H1 (cell line): Measurements from ENCODE around the gene PPFIA4. TPM values are rescaled to one million over a fixed set of nuclear protein-coding genes. Genes with fewer than 3 reads are reported as not detected.

Source experiments
- CTCF ChIA-PET: fragments of 300-600 bp; sonication (Branson Sonifier 250); formaldehyde crosslinking; loops from one replicate; lab custom pipeline; 2021; ENCODE audit not compliant: partially characterized antibody; lab: Charles Lee
- POLR2A ChIA-PET: fragments of 300-600 bp; sonication (Branson Sonifier 250); formaldehyde crosslinking; loops from one replicate; lab custom pipeline; 2021; ENCODE audit warnings: inconsistent platforms; ENCODE audit not compliant: partially characterized antibody; lab: Charles Lee
- DNase-seq, 2 experiments: peaks; one replicate each; pipeline versions ENCODE4 v3.0.0 to v3.0.0-alpha.2; 2010 to 2022; ENCODE audit warnings: low spot score in 2 of 2, low read depth in 1 of 2, mixed read lengths in 1 of 2
- FAIRE-seq: peaks from 2 replicates; lab custom pipeline; 2011; peaks lifted over from hg19 to GRCh38; lab: Jason Lieb, UNC
- H2AFZ ChIP-seq: 2 replicates; pipeline ENCODE4 v1.8.1; 2012; ENCODE audit warnings: low read length, inconsistent platforms
- H2AK5ac ChIP-seq: 2 replicates; pipeline ENCODE4 v1.6.1; 2013; ENCODE audit warnings: low read depth, low read length
- H2BK120ac ChIP-seq: replicated peaks from 2 replicates; pipeline ENCODE3; 2013; ENCODE audit warnings: low read depth, low read length, inconsistent platforms
- H2BK12ac ChIP-seq: 2 replicates; pipeline ENCODE4 v1.6.1; 2013; ENCODE audit warnings: low read depth, low read length
- H2BK15ac ChIP-seq: 2 replicates; pipeline ENCODE4 v1.6.1; 2013; ENCODE audit warnings: low read length
- H2BK20ac ChIP-seq: 2 replicates; pipeline ENCODE4 v1.6.1; 2013; ENCODE audit warnings: low read length
- H2BK5ac ChIP-seq: 2 replicates; pipeline ENCODE4 v1.6.1; 2013; ENCODE audit warnings: low read depth, low read length
- H3K14ac ChIP-seq: 2 replicates; pipeline ENCODE4 v1.6.1; 2013; ENCODE audit warnings: inconsistent platforms; ENCODE audit not compliant: insufficient read length
- H3K18ac ChIP-seq: 2 replicates; pipeline ENCODE4 v1.6.1; 2013; ENCODE audit warnings: low read length; ENCODE audit errors: extremely low read depth
- H3K23ac ChIP-seq: 2 replicates; pipeline ENCODE4 v1.6.1; 2013; ENCODE audit warnings: inconsistent platforms; ENCODE audit not compliant: insufficient read length
- H3K23me2 ChIP-seq: 2 replicates; pipeline ENCODE4 v1.6.1; 2013; ENCODE audit warnings: low read depth, low read length
- H3K27ac ChIP-seq: 2 replicates; pipeline ENCODE4 v1.6.1; 2011; ENCODE audit warnings: low read depth, low read length, inconsistent platforms
- H3K27me3 ChIP-seq, 4 experiments: replicated peaks in 1 of 4; 1 replicate in 1 of 4; 2 replicates in 3 of 4; pipeline versions ENCODE4 v1.6.1 to v1.8.1; 2011 to 2013; ENCODE audit warnings: low read length in 3 of 4, mild to moderate bottlenecking in 3 of 4, inconsistent platforms in 2 of 4, mixed read lengths in 2 of 4, moderate library complexity in 1 of 4; ENCODE audit not compliant: control insufficient read depth in 3 of 4, insufficient read depth in 3 of 4; ENCODE audit errors: extremely low read depth in 1 of 4
- H3K36me3 ChIP-seq, 4 experiments: 2 replicates each; pipeline versions ENCODE4 v1.6.1 to v1.8.1; 2011 to 2013; ENCODE audit warnings: mild to moderate bottlenecking in 4 of 4, low read length in 3 of 4, moderate library complexity in 2 of 4, control low read depth in 1 of 4, inconsistent platforms in 1 of 4; ENCODE audit not compliant: insufficient read depth in 4 of 4, control insufficient read depth in 2 of 4
- H3K4ac ChIP-seq: replicated peaks from 2 replicates; pipeline ENCODE3; 2013; ENCODE audit warnings: low read length, low read depth, mixed read lengths, inconsistent platforms; ENCODE audit not compliant: insufficient read length
- H3K4me1 ChIP-seq, 4 experiments: replicated peaks in 1 of 4; 1 replicate in 1 of 4; 2 replicates in 3 of 4; pipeline versions ENCODE4 v1.6.1 to v1.8.1; 2011 to 2013; ENCODE audit warnings: low read length in 3 of 4, inconsistent platforms in 2 of 4, mixed read lengths in 1 of 4; ENCODE audit not compliant: insufficient read depth in 4 of 4, control insufficient read depth in 3 of 4
- H3K4me2 ChIP-seq, 2 experiments: 2 replicates each; pipeline versions ENCODE4 v1.6.1 to v1.8.1; 2011 to 2013; ENCODE audit warnings: low read depth in 2 of 2, low read length in 2 of 2, control low read depth in 1 of 2, inconsistent platforms in 1 of 2, mild to moderate bottlenecking in 1 of 2; ENCODE audit not compliant: insufficient read depth in 1 of 2
- H3K4me3 ChIP-seq, 4 experiments: fragments of 200-600, 300-600 bp in 1 of 4; sonication (generic), shearing (Covaris generic), sonication (Bioruptor Twin) in 1 of 4; 2 replicates each; pipeline versions ENCODE4 v1.5.1 to v1.8.1; 2011 to 2016; ENCODE audit warnings: low read length in 4 of 4, low read depth in 3 of 4, control low read depth in 2 of 4, inconsistent platforms in 2 of 4, mild to moderate bottlenecking in 2 of 4, mixed read lengths in 1 of 4, moderate library complexity in 1 of 4; ENCODE audit not compliant: insufficient read depth in 2 of 4; ENCODE audit errors: extremely low read depth in 1 of 4
- H3K56ac ChIP-seq: replicated peaks from 2 replicates; pipeline ENCODE3; 2013; ENCODE audit warnings: low read depth, mild to moderate bottlenecking, mixed read lengths, low read length, inconsistent platforms; ENCODE audit not compliant: insufficient read length
- H3K79me1 ChIP-seq: 2 replicates; pipeline ENCODE4 v1.6.1; 2013; ENCODE audit warnings: low read depth, low read length, control low read depth
- H3K79me2 ChIP-seq, 2 experiments: 2 replicates each; pipeline versions ENCODE4 v1.6.1 to v1.8.1; 2012 to 2013; ENCODE audit warnings: low read length in 2 of 2, mild to moderate bottlenecking in 2 of 2, inconsistent platforms in 1 of 2; ENCODE audit not compliant: insufficient read depth in 2 of 2, control insufficient read depth in 1 of 2
- H3K9ac ChIP-seq, 4 experiments: replicated peaks in 1 of 4; 1 replicate in 1 of 4; 2 replicates in 3 of 4; pipeline versions ENCODE4 v1.6.1 to v1.8.1; 2011 to 2013; ENCODE audit warnings: low read depth in 3 of 4, low read length in 3 of 4, control low read depth in 2 of 4, mild to moderate bottlenecking in 2 of 4, moderate library complexity in 2 of 4, inconsistent platforms in 1 of 4; ENCODE audit errors: extremely low read depth in 1 of 4
- H3K9me3 ChIP-seq, 2 experiments: 2 replicates each; pipeline versions ENCODE4 v1.6.1 to v1.8.1; 2012 to 2013; ENCODE audit warnings: mild to moderate bottlenecking in 2 of 2, moderate library complexity in 2 of 2, control low read depth in 1 of 2, inconsistent platforms in 1 of 2, low read depth in 1 of 2, low read length in 1 of 2, mixed read lengths in 1 of 2; ENCODE audit not compliant: insufficient read depth in 2 of 2
- H4K20me1 ChIP-seq, 2 experiments: replicated peaks in 1 of 2; 2 replicates each; pipeline versions ENCODE3 to v1.8.1; 2011 to 2013; ENCODE audit warnings: inconsistent platforms in 2 of 2, low read length in 2 of 2, mild to moderate bottlenecking in 1 of 2; ENCODE audit not compliant: insufficient read depth in 2 of 2, control insufficient read depth in 1 of 2
- H4K5ac ChIP-seq: 2 replicates; pipeline ENCODE4 v1.6.1; 2013; ENCODE audit warnings: low read length, low read depth, mixed read lengths, inconsistent platforms; ENCODE audit not compliant: insufficient read length
- H4K8ac ChIP-seq: 2 replicates; pipeline ENCODE4 v1.8.0; 2013; ENCODE audit warnings: mild to moderate bottlenecking, moderate library complexity, low read length, inconsistent platforms; ENCODE audit not compliant: insufficient read depth; ENCODE audit errors: extremely low read depth
- H4K91ac ChIP-seq: replicated peaks from 2 replicates; pipeline ENCODE3; 2013; ENCODE audit warnings: low read length, mixed read lengths, inconsistent platforms; ENCODE audit not compliant: insufficient read length
- BCL11A ChIP-seq, 2 experiments: IDR thresholded peaks; one replicate each; pipeline ENCODE4 v1.6.1; 2011; ENCODE audit warnings: low read depth in 2 of 2, low read length in 2 of 2, mild to moderate bottlenecking in 2 of 2
- CBX8 ChIP-seq: fragments of 300-800, 300-1000 bp; sonication (generic); IDR thresholded peaks from 2 replicates; pipeline ENCODE4 v1.7.1; 2016; ENCODE audit warnings: low read depth, low read length, borderline replicate concordance
- CTCF ChIP-seq, 3 experiments: IDR thresholded peaks; 1 replicate in 2 of 3; 2 replicates in 1 of 3; pipeline versions ENCODE4 v1.5.1 to v1.6.1; 2011; ENCODE audit warnings: low read length in 3 of 3, mild to moderate bottlenecking in 3 of 3, inconsistent platforms in 2 of 3, low read depth in 1 of 3, moderate library complexity in 1 of 3; ENCODE audit not compliant: insufficient read depth in 1 of 3; ENCODE audit errors: control extremely low read depth in 1 of 3
- NRF1 ChIP-seq: IDR thresholded peaks from 2 replicates; pipeline ENCODE4 v1.6.1; 2011; ENCODE audit warnings: mild to moderate bottlenecking, low read depth, low read length, improper control_type of control experiment
- SIN3A ChIP-seq, 2 experiments: IDR thresholded peaks in 1 of 2; conservative IDR thresholded peaks in 1 of 2; 2 replicates each; pipeline ENCODE4 v1.6.1; 2011 to 2012; ENCODE audit warnings: low read length in 2 of 2, improper control_type of control experiment in 1 of 2, low read depth in 1 of 2, mild to moderate bottlenecking in 1 of 2
- SIX5 ChIP-seq: IDR thresholded peaks from 2 replicates; pipeline ENCODE4 v1.6.1; 2011; ENCODE audit warnings: mild to moderate bottlenecking, low read depth, low read length
- whole genome bisulfite sequencing, 2 experiments: shearing (Covaris generic) in 1 of 2; methylation state at CpG; one replicate each; pipeline versions ENCODE4 v1.1.6 to v1.1.7; 2013 to 2015; ENCODE audit warnings: low lambda C conversion rate in 2 of 2, mixed read lengths in 2 of 2, inconsistent platforms in 1 of 2, low coverage in 1 of 2, missing lambda C conversion rate in 1 of 2; ENCODE audit not compliant: insufficient replicate concordance in 2 of 2, insufficient coverage in 1 of 2, insufficient read length in 1 of 2; ENCODE audit errors: extremely low coverage in 1 of 2, missing lambda C conversion rate in 1 of 2; 5-methylcytosine and 5-hydroxymethylcytosine counted together
- polyA plus RNA-seq, 7 experiments: library from polyadenylated mRNA; depleted of rRNA in 3 of 7; stranded (reverse) in 5 of 7; unstranded in 2 of 7; fragments of >200 nt in 5 of 7; fragments of 200-250 nt in 2 of 7; gene quantifications; 1 replicate in 5 of 7; 2 replicates in 1 of 7; 4 replicates in 1 of 7; pipeline versions ENCODE4 v1.2.1 to v1.2.3, GENCODE V29; 2011 to 2013; ENCODE audit warnings: missing spikeins in 2 of 7, mixed read lengths in 2 of 7
- total RNA-seq: library from RNA; stranded (reverse); fragmentation: NEBNext Ultra II Directional; extraction: Animal tissue kit (Norgen Biotek cat#: 25700); gene quantifications from 2 replicates; pipeline ENCODE4 v1.2.1, GENCODE V29; 2021

The PPFIA4 gene
- total and polyA plus RNA-seq, 2 of the 8 experiments (the other 6 are each of a cell fraction or from before 2014, with no cell fraction given) = 9.0 to 9.9 TPM

GRCh38 chr1:203052601-203053000 lies 26.3 kb downstream of the PPFIA4 start:
- no peak overlapping the region for H3K14ac ChIP-seq
- H2BK20ac ChIP-seq = no peak overlapping the region
- CTCF ChIA-PET = interaction anchor here (0.7 to 49.7 kb wide), 13 partner anchors 3 to 287 kb away, joined by 3 to 1089 read pairs (median 6); partner anchors contain the start of genes ADORA1, MYOG and PPFIA4

More at GRCh38 chr1:203052601-203053000, 26.3 kb downstream of the PPFIA4 start:
- H3K9ac ChIP-seq = no peak overlapping the region
- no peaks in the 10 kb centered on the region for H3K27me3 ChIP-seq
- no peaks in the 10 kb centered on the region for H3K9me3 ChIP-seq
- H4K5ac ChIP-seq = no peak overlapping the region
- 89% methylated on average over 3 of the region's 3 CpGs; no CpG with 5 or more reads in 1 of the 2 experiments for WGBS, 2 experiments
- TF ChIP-seq BCL11A (IDR thresholded peaks at IDR 0.05; ENCODE audit: low read depth in 2 of 2, low read length in 2 of 2) = no peak
- no peak for TF ChIP-seq SIX5
- no peak for TF ChIP-seq CTCF (IDR thresholded peaks at IDR 0.05; ENCODE audit: control extremely low read depth in 1 of 3, insufficient read depth in 1 of 3, low read depth in 1 of 3, low read length in 3 of 3)
- no peak for TF ChIP-seq SIN3A (conservative IDR thresholded peaks at IDR 0.05 in 1 of 2, IDR thresholded peaks at IDR 0.05 in 1 of 2; ENCODE audit: low read depth in 1 of 2, low read length in 2 of 2)
- no peak for TF ChIP-seq NRF1
- no peak for TF ChIP-seq CBX8
- no peak for FAIRE-seq
- no peak overlapping the region for H4K8ac ChIP-seq
- H3K4me3 ChIP-seq = no peak overlapping the region
- H2BK15ac ChIP-seq = no peak overlapping the region
- H3K23ac ChIP-seq = no peak overlapping the region
- no peak overlapping the region for H2BK12ac ChIP-seq
- no peak overlapping the region for H2BK5ac ChIP-seq
- H3K36me3 ChIP-seq = no peaks in the 10 kb centered on the region
- no peak overlapping the region for H2AFZ ChIP-seq
- no peak overlapping the region for H4K91ac ChIP-seq
- H3K56ac ChIP-seq = no peak overlapping the region
- H3K18ac ChIP-seq = no peak overlapping the region
- H3K4ac ChIP-seq = peak overlapping the region; percentile 44
- DNase-seq = no peak
- no peaks in the 10 kb centered on the region for H3K79me2 ChIP-seq
- no peak overlapping the region for H3K27ac ChIP-seq
- H3K23me2 ChIP-seq = no peaks in the 10 kb centered on the region
- no peak overlapping the region for H3K4me2 ChIP-seq
- H2BK120ac ChIP-seq = no peak overlapping the region
- H2AK5ac ChIP-seq = no peak overlapping the region
- POLR2A ChIA-PET = interaction anchor here (0.7 kb wide), 1 partner anchor 45 kb away, joined by 3 read pairs; the partner anchor contains the start of gene TMEM183A
- H3K4me1 ChIP-seq = peaks cover 13 to 34% (median 22%) of the 10 kb centered on the region in 4 experiments
- no peaks in the 10 kb centered on the region for H3K79me1 ChIP-seq
- no peaks in the 10 kb centered on the region for H4K20me1 ChIP-seq
